ENCODE results near the gene TMEFF1. TPM values are rescaled to one million over a fixed set of nuclear protein-coding genes. Genes with fewer than 3 reads are reported as not detected.

TMEFF1 gene, protein sequence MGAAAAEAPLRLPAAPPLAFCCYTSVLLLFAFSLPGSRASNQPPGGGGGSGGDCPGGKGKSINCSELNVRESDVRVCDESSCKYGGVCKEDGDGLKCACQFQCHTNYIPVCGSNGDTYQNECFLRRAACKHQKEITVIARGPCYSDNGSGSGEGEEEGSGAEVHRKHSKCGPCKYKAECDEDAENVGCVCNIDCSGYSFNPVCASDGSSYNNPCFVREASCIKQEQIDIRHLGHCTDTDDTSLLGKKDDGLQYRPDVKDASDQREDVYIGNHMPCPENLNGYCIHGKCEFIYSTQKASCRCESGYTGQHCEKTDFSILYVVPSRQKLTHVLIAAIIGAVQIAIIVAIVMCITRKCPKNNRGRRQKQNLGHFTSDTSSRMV
- total RNA-seq: 0.36 and 2.9 TPM in 2 replicates

DNA sequence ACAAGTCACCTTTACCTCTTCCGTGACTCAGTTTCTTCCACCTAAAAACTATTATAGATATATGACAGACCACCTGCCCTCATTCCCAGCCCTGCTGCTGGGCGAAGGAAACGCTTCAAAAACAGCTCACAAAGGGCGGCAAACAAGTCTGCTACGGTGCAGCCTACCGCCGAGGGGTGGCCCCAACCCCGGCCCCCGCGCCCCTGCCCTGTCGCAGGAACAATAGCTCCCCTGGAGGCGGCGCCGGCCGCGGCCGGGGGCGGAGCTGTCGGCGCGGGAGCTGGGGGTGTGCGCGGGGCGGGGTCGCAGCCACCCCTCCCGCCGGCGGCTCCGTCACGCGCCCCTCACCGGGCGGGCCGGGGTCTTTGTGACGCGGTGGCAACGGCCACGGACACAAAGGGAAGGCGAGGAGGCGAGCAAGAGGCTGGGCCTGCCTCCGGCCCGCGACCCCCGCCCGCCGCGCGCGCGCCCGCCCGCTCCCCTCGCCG, at the start of gene TMEFF1:
Gene TMEFF1 (plus strand): TSS at position 362 of the 488 bp plus-strand sequence. CDS start 396 bp downstream, outside the sequence.

DNA sequence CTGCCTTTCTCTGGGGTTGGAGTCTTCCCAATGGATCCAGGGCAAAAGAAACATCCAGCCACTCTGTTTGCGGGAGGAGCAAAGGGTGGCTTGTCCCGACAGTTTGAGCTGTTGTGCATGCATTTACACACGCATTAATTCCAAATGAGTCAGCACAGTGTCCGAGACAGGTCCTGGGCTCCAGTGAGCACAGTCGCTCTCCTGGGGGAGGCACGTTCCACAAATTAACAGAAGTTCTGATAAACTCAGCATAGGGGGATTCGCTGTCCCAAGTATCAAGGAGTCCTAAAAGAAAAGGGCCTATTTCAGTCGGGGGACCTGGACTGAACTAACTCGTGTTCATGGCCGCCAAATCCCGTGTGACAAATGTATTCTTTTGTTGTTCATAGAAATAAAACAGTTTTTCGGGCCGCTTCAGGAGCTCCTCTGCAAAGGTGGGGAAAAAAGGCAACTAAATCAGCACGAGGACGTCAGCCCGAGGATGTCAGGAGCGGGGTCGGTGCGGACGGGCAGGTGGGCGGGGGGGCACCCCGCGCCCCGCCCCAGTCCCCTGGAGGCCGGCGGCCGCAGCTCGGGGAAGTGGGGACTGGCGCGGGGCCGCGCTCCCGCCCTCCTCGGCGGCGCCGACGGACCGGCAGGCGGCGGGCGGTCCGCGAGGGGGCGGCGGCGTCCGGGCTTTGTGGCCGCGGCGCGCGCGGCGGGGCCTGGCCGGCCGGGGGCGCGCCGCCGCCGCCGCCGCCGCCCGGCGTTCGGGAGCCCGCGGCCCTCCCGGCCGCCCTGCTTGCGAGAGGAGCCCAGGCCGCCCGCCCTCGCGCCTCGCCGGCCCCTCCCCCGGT, 46.2 kb upstream of the TMEFF1 start, which contains the start of gene MSANTD3:
Gene MSANTD3 (plus strand): TSS at position 614 of the 836 bp plus-strand sequence. CDS start 14,796 bp downstream, outside the sequence.

DNA sequence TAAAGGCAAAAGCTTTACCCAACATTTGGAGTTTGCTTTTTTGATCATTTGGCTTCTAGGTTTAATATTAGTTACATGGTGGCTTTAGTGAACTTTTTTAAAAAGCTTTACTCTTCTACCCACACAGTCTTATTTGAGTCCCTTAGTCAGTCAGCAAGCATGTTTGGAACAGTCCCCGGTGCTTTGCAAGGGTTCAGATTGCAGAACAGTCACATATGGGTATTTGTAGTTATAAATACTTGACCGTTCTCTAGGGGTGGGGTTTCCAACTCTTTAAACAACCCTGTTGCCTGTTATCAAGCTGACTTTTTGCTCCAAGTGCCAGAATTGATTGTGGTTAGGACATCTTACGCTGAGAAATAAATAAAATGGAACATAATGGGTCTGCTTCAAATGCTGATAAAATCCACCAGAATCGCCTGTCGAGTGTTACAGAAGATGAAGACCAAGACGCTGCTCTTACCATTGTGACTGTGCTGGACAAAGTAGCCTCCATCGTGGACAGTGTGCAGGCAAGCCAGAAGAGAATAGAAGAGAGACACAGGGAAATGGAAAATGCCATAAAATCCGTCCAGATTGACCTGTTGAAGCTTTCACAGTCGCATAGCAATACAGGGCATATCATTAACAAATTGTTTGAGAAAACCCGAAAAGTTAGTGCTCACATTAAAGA, 105.0 kb downstream of the TMEFF1 start, which contains the start of gene CAVIN4:
Gene CAVIN4 (plus strand): TSS at position 304 of the 673 bp plus-strand sequence. CDS start 65 bp downstream, at position 369.

Other genes starting within 250 kb of the TMEFF1 start
- gene TEX10, start 120.2 kb upstream of the TMEFF1 start, total RNA-seq: 21.4 and 22.2 TPM in 2 replicates
- 35.9 and 47.0 TPM in 2 replicates for gene MSANTD3, start 46.0 kb upstream of the TMEFF1 start, total RNA-seq
- gene CAVIN4, start 104.9 kb downstream of the TMEFF1 start, total RNA-seq: 0.18 TPM in 1 of 2 replicates, not detected in the other